HepG2 (cell line): Measurements from ENCODE around the gene TPM1. TPM values are rescaled to one million over a fixed set of nuclear protein-coding genes. Genes with fewer than 3 reads are reported as not detected.
A peak's percentile ranks its signal among the peaks of the same experiment; 100 is the strongest.
"Not testable (repeated sequence)": the region's sequence is repeated elsewhere in the genome, so short reads cannot be mapped to it uniquely, and the experiment has no call there.

Experiments used
- ATAC-seq: fragments of 200-7000 bp; cut with Tn5 transposase; 3 replicates; pipeline ENCODE4 v1.9.1; 2020; ENCODE audit warnings: mild to moderate bottlenecking, moderate library complexity
- BruUV-seq: library from RNA; stranded (reverse); fragments of 400-500 nt; replicated peaks from 2 replicates; lab custom pipeline; 2021; lab: Mats Ljungman, UMichigan
- CTCF ChIA-PET: fragments of 300-600 bp; formaldehyde crosslinking; extraction: SDS; loops from one replicate; lab custom pipeline; 2021; ENCODE audit warnings: low total read pairs, inconsistent platforms, low intra/inter-chr PET ratio; lab: Yijun Ruan, JAX
- POLR2A ChIA-PET: fragments of 350-600 bp; sonication (Branson Sonifier 250); formaldehyde crosslinking; loops from one replicate; lab custom pipeline; 2020; ENCODE audit warnings: antibody characterized with exemption, inconsistent platforms; lab: Yijun Ruan, JAX
- DNase-seq: peaks from one replicate; pipeline ENCODE4 v3.0.0-alpha.2; 2015; ENCODE audit warnings: low spot score
- FAIRE-seq: peaks from 3 replicates; lab custom pipeline; 2011; peaks lifted over from hg19 to GRCh38; lab: Jason Lieb, UNC
- H2AFZ ChIP-seq: one replicate; pipeline ENCODE4 v1.6.1; 2011; ENCODE audit warnings: low read length, inconsistent platforms
- H3K27ac ChIP-seq: fragments of 300-600 bp; 3 replicates; pipeline ENCODE4 v1.8.0; 2011; ENCODE audit warnings: mixed run types, mild to moderate bottlenecking, mixed read lengths, low read length, inconsistent platforms; ENCODE audit not compliant: insufficient read depth; ENCODE audit errors: extremely low read length
- H3K27me3 ChIP-seq, 2 experiments: fragments of 200-600 bp in 1 of 2; 2 replicates in 1 of 2; 3 replicates in 1 of 2; pipeline versions ENCODE4 v1.6.0 to v1.8.0; 2011; ENCODE audit warnings: low read length in 2 of 2, mild to moderate bottlenecking in 2 of 2, moderate library complexity in 2 of 2, inconsistent platforms in 1 of 2; ENCODE audit not compliant: insufficient read depth in 2 of 2, control insufficient read depth in 1 of 2
- H3K36me3 ChIP-seq, 2 experiments: fragments of 200-600 bp in 1 of 2; replicated peaks in 1 of 2; 2 replicates in 1 of 2; 3 replicates in 1 of 2; pipeline versions ENCODE4 v1.5.1 to v1.8.0; 2011; ENCODE audit warnings: low read length in 2 of 2, inconsistent platforms in 1 of 2; ENCODE audit not compliant: insufficient read depth in 2 of 2, control insufficient read depth in 1 of 2
- H3K4me1 ChIP-seq: 2 replicates; pipeline ENCODE4 v1.5.1; 2012; ENCODE audit warnings: low read length, inconsistent platforms; ENCODE audit not compliant: insufficient read depth
- H3K4me2 ChIP-seq: 2 replicates; pipeline ENCODE4 v1.6.0; 2011; ENCODE audit warnings: low read depth, low read length, inconsistent platforms
- H3K4me3 ChIP-seq, 3 experiments: fragments of 200-600 bp in 1 of 3; sonication (generic), shearing (Covaris generic) in 1 of 3; replicated peaks in 1 of 3; 2 replicates each; pipeline ENCODE4 v1.5.1; 2011 to 2016; ENCODE audit warnings: low read length in 3 of 3, inconsistent platforms in 2 of 3, low read depth in 2 of 3, mild to moderate bottlenecking in 2 of 3, control low read depth in 1 of 3, mixed read lengths in 1 of 3; ENCODE audit not compliant: insufficient read depth in 1 of 3
- H3K79me2 ChIP-seq: one replicate; pipeline ENCODE4 v1.6.1; 2011; ENCODE audit warnings: low read length, inconsistent platforms; ENCODE audit not compliant: insufficient read depth
- H3K9ac ChIP-seq: 2 replicates; pipeline ENCODE4 v1.6.0; 2011; ENCODE audit warnings: mild to moderate bottlenecking, low read depth, low read length, inconsistent platforms; ENCODE audit not compliant: insufficient read depth
- H3K9me3 ChIP-seq: 2 replicates; pipeline ENCODE4 v1.5.1; 2012; ENCODE audit warnings: mild to moderate bottlenecking, low read length
- H4K20me1 ChIP-seq: 2 replicates; pipeline ENCODE4 v1.6.0; 2011; ENCODE audit warnings: inconsistent platforms, mild to moderate bottlenecking, low read length, moderate library complexity; ENCODE audit not compliant: insufficient read depth
- BCL6 ChIP-seq: IDR thresholded peaks from 2 replicates; pipeline ENCODE4 v1.6.1; 2016; ENCODE audit warnings: missing genetic modification reagents, missing compliant biosample characterization
- NR2F6 ChIP-seq, 2 experiments: IDR thresholded peaks; 2 replicates each; pipeline ENCODE4 v1.6.1; 2016; ENCODE audit warnings: antibody characterized with exemption in 1 of 2, mild to moderate bottlenecking in 1 of 2
- RARA ChIP-seq: IDR thresholded peaks from 2 replicates; pipeline ENCODE4 v1.6.1; 2016; ENCODE audit warnings: missing genetic modification reagents, missing compliant biosample characterization
- SOX13 ChIP-seq, 3 experiments: fragments of 450-650 bp in 1 of 3; sonication (generic) in 1 of 3; formaldehyde crosslinking in 1 of 3; IDR thresholded peaks in 2 of 3; conservative IDR thresholded peaks in 1 of 3; 2 replicates each; pipeline versions ENCODE4 v1.5.0 to v1.6.1; 2016 to 2020; ENCODE audit warnings: antibody characterized with exemption in 1 of 3, mild to moderate bottlenecking in 1 of 3, missing compliant biosample characterization in 1 of 3, missing genetic modification reagents in 1 of 3, moderate library complexity in 1 of 3
- SOX5 ChIP-seq: IDR thresholded peaks from 2 replicates; pipeline ENCODE4 v1.6.1; 2016; ENCODE audit warnings: borderline replicate concordance
- WGBS: methylation state at CpG from one replicate; pipeline ENCODE4 v1.1.6; 2017; ENCODE audit warnings: low lambda C conversion rate; 5-methylcytosine and 5-hydroxymethylcytosine counted together
- in situ Hi-C: cut with HindIII; loops from 2 replicates; pipeline ENCODE4 v1.10.0; 2017; ENCODE audit warnings: low pct_unique_long_range_greater_than_20kb; ENCODE audit not compliant: extremely low pct_ligation_motif_present
- intact Hi-C: fragments of 100-400 bp; cut with micrococcal nuclease; formaldehyde crosslinking; loops from one replicate; pipeline ENCODE4 v1.10.0; 2022; ENCODE audit not compliant: unreplicated experiment
- polyA plus RNA-seq, 8 experiments: library from polyadenylated mRNA; depleted of rRNA in 3 of 8; stranded (reverse) in 7 of 8; unstranded in 1 of 8; fragments of >200 nt; fragmentation: Illumina TruSeq in 4 of 8; extraction: Trizol in 4 of 8; gene quantifications; 2 replicates each; pipeline versions ENCODE4 v1.2.1 to v1.2.3, GENCODE V29; 2011 to 2016; ENCODE audit warnings: low read depth in 4 of 8, missing spikeins in 1 of 8, mixed read lengths in 1 of 8; ENCODE audit not compliant: insufficient read depth in 1 of 8
- total RNA-seq, 5 experiments: library from RNA; depleted of rRNA; stranded (reverse); fragments of >200 nt; fragmentation: Illumina TruSeq; extraction: Trizol; gene quantifications; 2 replicates each; pipeline ENCODE4 v1.2.3, GENCODE V29; 2016; ENCODE audit warnings: low read depth in 1 of 5

TPM1 gene
- total and polyA plus RNA-seq, 2 of the 13 experiments (the other 11 are each of a cell fraction or from before 2014, with no cell fraction given) = 98.9 to 109 TPM

DNA sequence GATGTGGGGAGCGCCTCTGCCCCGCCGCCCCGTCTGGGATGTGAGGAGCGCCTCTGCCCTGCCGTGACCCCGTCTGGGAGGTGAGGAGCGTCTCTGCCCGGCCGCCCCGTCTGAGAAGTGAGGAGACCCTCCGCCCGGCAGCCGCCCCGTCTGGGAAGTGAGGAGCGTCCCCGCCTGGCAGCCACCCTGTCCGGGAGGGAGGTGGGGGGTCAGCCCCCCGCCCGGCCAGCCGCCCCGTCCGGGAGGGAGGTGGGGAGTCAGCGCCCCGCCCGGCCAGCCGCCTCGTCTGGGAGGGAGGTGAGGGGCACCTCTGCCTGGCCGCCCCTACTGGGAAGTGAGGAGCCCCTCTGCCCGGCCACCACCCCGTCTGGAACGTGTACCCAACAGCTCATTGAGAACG, 56.4 kb downstream of the TPM1 start:
- H4K20me1 ChIP-seq, CTCF ChIA-PET, H3K36me3 ChIP-seq, POLR2A ChIA-PET, intact Hi-C loops, ATAC-seq, H2AFZ ChIP-seq, H3K27ac ChIP-seq, H3K9ac ChIP-seq, FAIRE-seq, DNase-seq, BruUV-seq, H3K27me3 ChIP-seq, H3K79me2 ChIP-seq, H3K4me2 ChIP-seq, H3K4me3 ChIP-seq, H3K9me3 ChIP-seq: not testable (repeated sequence)
- H3K4me1 ChIP-seq = peaks cover 39% of the 10 kb centered on the region
- in situ Hi-C loops = loop anchor here (10.0 kb wide), 1 partner anchor 314 kb away; no protein-coding TSS in a partner anchor
- WGBS = 32% methylated on average over 4 of the region's 33 CpGs

DNA sequence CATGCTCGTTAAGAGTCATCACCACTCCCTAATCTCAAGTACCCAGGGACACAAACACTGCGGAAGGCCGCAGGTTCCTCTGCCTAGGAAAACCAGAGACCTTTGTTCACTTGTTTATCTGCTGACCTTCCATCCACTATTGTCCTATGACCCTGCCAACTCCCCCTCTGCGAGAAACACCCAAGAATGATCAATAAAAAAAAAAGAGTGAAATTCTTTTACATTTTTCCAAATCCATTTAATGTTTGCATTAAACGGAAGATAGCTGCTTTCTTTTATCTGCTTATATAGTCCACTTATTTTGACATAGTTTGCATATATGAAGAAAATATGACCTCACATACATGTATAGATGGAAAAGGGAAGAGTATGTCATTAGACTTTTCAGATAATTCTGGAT, 57.0 kb downstream of the TPM1 start:
- H3K27ac ChIP-seq; DNase-seq; CTCF ChIA-PET; H3K79me2 ChIP-seq; H3K4me3 ChIP-seq; POLR2A ChIA-PET; H3K9ac ChIP-seq; H3K36me3 ChIP-seq; TF ChIP-seq SOX13 (IDR thresholded peaks at IDR 0.05); NR2F6 (CRISPR knock-in tag; IDR thresholded peaks at IDR 0.05): not testable (repeated sequence)
- H3K4me1 ChIP-seq = peaks cover 36% of the 10 kb centered on the region
- TF ChIP-seq SOX13 (CRISPR knock-in tag; conservative IDR thresholded peaks at IDR 0.05 in 1 of 2, IDR thresholded peaks at IDR 0.05 in 1 of 2) = peak in 1 of 2 experiments; percentile 63; a peak in 1 of 4 replicates
- peak; percentile 54 for TF ChIP-seq RARA (CRISPR knock-in tag)
- TF ChIP-seq NR2F6 (IDR thresholded peaks at IDR 0.05) = 0 out of 2 replicates have a peak, but pooled peaks have one; percentile 27
- 0 out of 2 replicates have a peak, but pooled peaks have one; percentile 43 for TF ChIP-seq SOX5 (CRISPR knock-in tag)
- peak; percentile 84 for TF ChIP-seq BCL6 (CRISPR knock-in tag)
- TF ChIP-seq, all 625 proteins: peak for 5; not testable (repeated sequence) for 620
- H3K27me3 ChIP-seq, ATAC-seq, intact Hi-C loops, BruUV-seq, FAIRE-seq, H3K4me2 ChIP-seq, H3K9me3 ChIP-seq, H2AFZ ChIP-seq, H4K20me1 ChIP-seq: not testable (repeated sequence)
- in situ Hi-C loops = loop anchor here (10.0 kb wide), 1 partner anchor 315 kb away; no protein-coding TSS in a partner anchor
- 6% methylated on average over 5 of the region's 5 CpGs for WGBS
